Measurements from ENCODE around the gene CTSW.

DNA sequence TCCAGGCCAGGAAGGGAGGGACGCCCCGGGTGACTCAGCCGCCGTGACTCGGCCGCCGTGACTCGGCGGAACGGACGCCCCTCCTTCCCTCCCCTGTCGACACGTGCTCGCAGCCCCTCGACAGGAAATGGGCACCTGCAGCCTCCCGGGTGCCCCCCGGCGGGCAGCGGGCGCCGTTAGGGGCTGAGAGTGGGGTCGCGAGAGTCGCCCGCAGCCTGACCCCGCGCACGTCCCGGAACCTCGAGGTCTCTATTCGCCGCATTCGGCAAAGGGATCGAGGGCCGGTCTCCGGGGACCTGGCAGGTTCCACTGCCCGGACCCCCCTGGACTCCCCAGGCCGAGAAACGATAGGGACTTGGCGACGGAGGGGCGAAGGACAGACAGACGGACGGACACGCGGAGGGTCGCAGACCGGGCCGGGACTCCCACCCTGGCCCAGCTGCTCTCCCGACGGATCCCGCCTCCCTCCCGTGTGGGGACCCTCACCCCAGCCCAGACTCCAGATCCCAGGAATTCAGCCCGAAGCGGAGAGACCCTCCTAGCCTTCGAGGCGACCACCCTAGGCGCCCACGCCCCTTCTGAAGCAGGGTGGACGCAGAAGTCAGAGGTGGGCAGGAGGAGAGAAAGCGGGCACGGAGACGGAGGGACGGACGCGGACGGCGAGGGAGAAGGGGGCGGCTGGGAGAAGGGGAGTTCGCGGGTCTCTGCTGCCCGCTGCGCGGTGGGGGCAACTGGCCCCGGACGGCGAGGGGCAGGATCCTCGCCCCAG, 19.9 kb downstream of the CTSW start:
- TF ChIP-seq GATA2 (IDR thresholded peaks at IDR 0.05; ENCODE audit: low read depth, low read length), result no peak
- TF ChIP-seq GATA3 (IDR thresholded peaks at IDR 0.05; ENCODE audit: low read depth, low read length), result no peak

Measured in SH-SY5Y (cell line).